Mesenchymal stem cell (in vitro differentiated cells and primary cell): Measurements from ENCODE around the gene BRCA2. TPM values are rescaled to one million over a fixed set of nuclear protein-coding genes. Genes with fewer than 3 reads are reported as not detected.

Experiments used
- DNase-seq: peaks from one replicate; pipeline ENCODE4 v3.0.0-alpha.2; 2013
- H2AFZ ChIP-seq: one replicate; pipeline ENCODE4 v1.6.1; 2013; ENCODE audit warnings: low read depth, mild to moderate bottlenecking, control low read depth, inconsistent platforms, low read length, moderate library complexity
- H2AK5ac ChIP-seq: 2 replicates; pipeline ENCODE4 v1.6.1; 2013; ENCODE audit warnings: low read length, moderate library complexity, mild to moderate bottlenecking, inconsistent platforms; ENCODE audit not compliant: severe bottlenecking
- H2BK120ac ChIP-seq: one replicate; pipeline ENCODE4 v1.6.1; 2013; ENCODE audit warnings: low read depth, mild to moderate bottlenecking, inconsistent platforms, low read length, moderate library complexity
- H2BK12ac ChIP-seq, 2 experiments: one replicate each; pipeline ENCODE4 v1.6.1; 2013; ENCODE audit warnings: inconsistent platforms in 2 of 2, low read length in 2 of 2, mild to moderate bottlenecking in 2 of 2, moderate library complexity in 2 of 2, control low read depth in 1 of 2
- H2BK15ac ChIP-seq: one replicate; pipeline ENCODE4 v1.6.1; 2013; ENCODE audit warnings: mild to moderate bottlenecking, low read depth, inconsistent platforms; ENCODE audit not compliant: poor library complexity, severe bottlenecking
- H2BK5ac ChIP-seq: 2 replicates; pipeline ENCODE4 v1.6.1; 2013; ENCODE audit warnings: low read depth, mild to moderate bottlenecking, low read length, control low read depth, inconsistent platforms; ENCODE audit not compliant: poor library complexity, severe bottlenecking
- H3K14ac ChIP-seq, 2 experiments: one replicate each; pipeline ENCODE4 v1.6.1; 2013; ENCODE audit warnings: inconsistent platforms in 2 of 2, low read length in 2 of 2, control low read depth in 1 of 2, mild to moderate bottlenecking in 1 of 2, moderate library complexity in 1 of 2
- H3K18ac ChIP-seq, 2 experiments: one replicate each; pipeline ENCODE4 v1.6.1; 2013; ENCODE audit warnings: inconsistent platforms in 2 of 2, low read length in 2 of 2, control low read depth in 1 of 2, low read depth in 1 of 2, mild to moderate bottlenecking in 1 of 2
- H3K23ac ChIP-seq, 2 experiments: one replicate each; pipeline ENCODE4 v1.6.1; 2013; ENCODE audit warnings: inconsistent platforms in 2 of 2, low read length in 2 of 2, mild to moderate bottlenecking in 2 of 2, moderate library complexity in 2 of 2, control low read depth in 1 of 2
- H3K27ac ChIP-seq: 2 replicates; pipeline ENCODE4 v1.5.1; 2013; ENCODE audit warnings: mild to moderate bottlenecking, moderate library complexity, low read length, control low read depth, inconsistent platforms; ENCODE audit not compliant: poor library complexity, severe bottlenecking
- H3K27me3 ChIP-seq, 2 experiments: 2 replicates each; pipeline versions ENCODE4 v1.6.1 to v1.7.0; 2013; ENCODE audit warnings: low read length in 2 of 2, mild to moderate bottlenecking in 2 of 2, moderate library complexity in 2 of 2, control low read depth in 1 of 2, inconsistent platforms in 1 of 2; ENCODE audit not compliant: control insufficient read depth in 1 of 2, insufficient read depth in 1 of 2
- H3K36me3 ChIP-seq, 2 experiments: 2 replicates each; pipeline versions ENCODE4 v1.6.1 to v1.7.0; 2013; ENCODE audit warnings: low read length in 2 of 2, control low read depth in 1 of 2, inconsistent platforms in 1 of 2, low read depth in 1 of 2, mild to moderate bottlenecking in 1 of 2; ENCODE audit not compliant: insufficient read depth in 2 of 2, control insufficient read depth in 1 of 2
- H3K4ac ChIP-seq, 2 experiments: one replicate each; pipeline ENCODE4 v1.6.1; 2013; ENCODE audit warnings: inconsistent platforms in 2 of 2, low read length in 2 of 2, mild to moderate bottlenecking in 2 of 2, moderate library complexity in 2 of 2, control low read depth in 1 of 2, low read depth in 1 of 2
- H3K4me1 ChIP-seq: 2 replicates; pipeline ENCODE4 v1.6.1; 2013; ENCODE audit warnings: low read depth, low read length, control low read depth; ENCODE audit not compliant: control insufficient read depth, insufficient read depth
- H3K4me2 ChIP-seq: 2 replicates; pipeline ENCODE4 v1.6.1; 2013; ENCODE audit warnings: low read length, mild to moderate bottlenecking, inconsistent platforms; ENCODE audit not compliant: poor library complexity, severe bottlenecking
- H3K4me3 ChIP-seq, 2 experiments: 2 replicates each; pipeline versions ENCODE4 v1.5.1 to v1.7.0; 2013; ENCODE audit warnings: low read length in 2 of 2, mild to moderate bottlenecking in 2 of 2, control low read depth in 1 of 2, low read depth in 1 of 2; ENCODE audit not compliant: insufficient read depth in 1 of 2
- H3K79me1 ChIP-seq: replicated peaks from 2 replicates; pipeline ENCODE4 v1.6.1; 2013; ENCODE audit warnings: mild to moderate bottlenecking, control low read depth, low read length, inconsistent platforms; ENCODE audit not compliant: poor library complexity, severe bottlenecking
- H3K9ac ChIP-seq: 2 replicates; pipeline ENCODE4 v1.7.0; 2013; ENCODE audit warnings: mild to moderate bottlenecking, low read length, moderate library complexity
- H3K9me3 ChIP-seq: 2 replicates; pipeline ENCODE4 v1.7.0; 2013; ENCODE audit warnings: mild to moderate bottlenecking, low read length; ENCODE audit not compliant: control insufficient read depth
- H4K8ac ChIP-seq: one replicate; pipeline ENCODE4 v1.6.1; 2013; ENCODE audit warnings: inconsistent platforms, mild to moderate bottlenecking, low read length, moderate library complexity
- H4K91ac ChIP-seq: one replicate; pipeline ENCODE4 v1.6.1; 2013; ENCODE audit warnings: mild to moderate bottlenecking, low read length, inconsistent platforms
- WGBS: methylation state at CpG from one replicate; pipeline ENCODE4 v1.1.7; 2013; ENCODE audit warnings: mixed read lengths; 5-methylcytosine and 5-hydroxymethylcytosine counted together
- polyA plus RNA-seq, 2 experiments: library from polyadenylated mRNA; stranded (reverse); fragments of 200-250 nt; gene quantifications; one replicate each; pipeline ENCODE4 v1.2.3, GENCODE V29; 2013

The BRCA2 gene, protein sequence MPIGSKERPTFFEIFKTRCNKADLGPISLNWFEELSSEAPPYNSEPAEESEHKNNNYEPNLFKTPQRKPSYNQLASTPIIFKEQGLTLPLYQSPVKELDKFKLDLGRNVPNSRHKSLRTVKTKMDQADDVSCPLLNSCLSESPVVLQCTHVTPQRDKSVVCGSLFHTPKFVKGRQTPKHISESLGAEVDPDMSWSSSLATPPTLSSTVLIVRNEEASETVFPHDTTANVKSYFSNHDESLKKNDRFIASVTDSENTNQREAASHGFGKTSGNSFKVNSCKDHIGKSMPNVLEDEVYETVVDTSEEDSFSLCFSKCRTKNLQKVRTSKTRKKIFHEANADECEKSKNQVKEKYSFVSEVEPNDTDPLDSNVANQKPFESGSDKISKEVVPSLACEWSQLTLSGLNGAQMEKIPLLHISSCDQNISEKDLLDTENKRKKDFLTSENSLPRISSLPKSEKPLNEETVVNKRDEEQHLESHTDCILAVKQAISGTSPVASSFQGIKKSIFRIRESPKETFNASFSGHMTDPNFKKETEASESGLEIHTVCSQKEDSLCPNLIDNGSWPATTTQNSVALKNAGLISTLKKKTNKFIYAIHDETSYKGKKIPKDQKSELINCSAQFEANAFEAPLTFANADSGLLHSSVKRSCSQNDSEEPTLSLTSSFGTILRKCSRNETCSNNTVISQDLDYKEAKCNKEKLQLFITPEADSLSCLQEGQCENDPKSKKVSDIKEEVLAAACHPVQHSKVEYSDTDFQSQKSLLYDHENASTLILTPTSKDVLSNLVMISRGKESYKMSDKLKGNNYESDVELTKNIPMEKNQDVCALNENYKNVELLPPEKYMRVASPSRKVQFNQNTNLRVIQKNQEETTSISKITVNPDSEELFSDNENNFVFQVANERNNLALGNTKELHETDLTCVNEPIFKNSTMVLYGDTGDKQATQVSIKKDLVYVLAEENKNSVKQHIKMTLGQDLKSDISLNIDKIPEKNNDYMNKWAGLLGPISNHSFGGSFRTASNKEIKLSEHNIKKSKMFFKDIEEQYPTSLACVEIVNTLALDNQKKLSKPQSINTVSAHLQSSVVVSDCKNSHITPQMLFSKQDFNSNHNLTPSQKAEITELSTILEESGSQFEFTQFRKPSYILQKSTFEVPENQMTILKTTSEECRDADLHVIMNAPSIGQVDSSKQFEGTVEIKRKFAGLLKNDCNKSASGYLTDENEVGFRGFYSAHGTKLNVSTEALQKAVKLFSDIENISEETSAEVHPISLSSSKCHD (N-terminal part only)
- polyA plus RNA-seq (2013, experiment 1 of 2) = 1.3 TPM
- 0.75 TPM for polyA plus RNA-seq (2013, experiment 2 of 2)

DNA sequence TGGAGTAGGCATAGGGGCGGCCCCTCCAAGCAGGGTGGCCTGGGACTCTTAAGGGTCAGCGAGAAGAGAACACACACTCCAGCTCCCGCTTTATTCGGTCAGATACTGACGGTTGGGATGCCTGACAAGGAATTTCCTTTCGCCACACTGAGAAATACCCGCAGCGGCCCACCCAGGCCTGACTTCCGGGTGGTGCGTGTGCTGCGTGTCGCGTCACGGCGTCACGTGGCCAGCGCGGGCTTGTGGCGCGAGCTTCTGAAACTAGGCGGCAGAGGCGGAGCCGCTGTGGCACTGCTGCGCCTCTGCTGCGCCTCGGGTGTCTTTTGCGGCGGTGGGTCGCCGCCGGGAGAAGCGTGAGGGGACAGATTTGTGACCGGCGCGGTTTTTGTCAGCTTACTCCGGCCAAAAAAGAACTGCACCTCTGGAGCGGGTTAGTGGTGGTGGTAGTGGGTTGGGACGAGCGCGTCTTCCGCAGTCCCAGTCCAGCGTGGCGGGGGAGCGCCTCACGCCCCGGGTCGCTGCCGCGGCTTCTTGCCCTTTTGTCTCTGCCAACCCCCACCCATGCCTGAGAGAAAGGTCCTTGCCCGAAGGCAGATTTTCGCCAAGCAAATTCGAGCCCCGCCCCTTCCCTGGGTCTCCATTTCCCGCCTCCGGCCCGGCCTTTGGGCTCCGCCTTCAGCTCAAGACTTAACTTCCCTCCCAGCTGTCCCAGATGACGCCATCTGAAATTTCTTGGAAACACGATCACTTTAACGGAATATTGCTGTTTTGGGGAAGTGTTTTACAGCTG is at the start of gene BRCA2, which contains the start of gene ZAR1L:
TSS of gene BRCA2 (plus strand) at position 271 of the 790 bp plus-strand sequence. CDS start 953 bp downstream, outside the sequence.
TSS of gene ZAR1L (minus strand) at position 126 of the 790 bp plus-strand sequence. CDS start 3,438 bp downstream, outside the sequence.
- H3K23ac ChIP-seq = no peak within 1 kb of the TSS
- peak within 1 kb of the TSS; percentile 62 for H2BK15ac ChIP-seq
- no peaks in the 10 kb centered on the region for H3K36me3 ChIP-seq
- no peaks in the 10 kb centered on the region for H3K9me3 ChIP-seq
- peak within 1 kb of the TSS; percentile 100 for H4K8ac ChIP-seq
- no peak within 1 kb of the TSS for H2AK5ac ChIP-seq
- peak within 1 kb of the TSS in 1 of 2 experiments; percentile 37 for H2BK12ac ChIP-seq
- H3K79me1 ChIP-seq = no peaks in the 10 kb centered on the region
- H3K18ac ChIP-seq = peak within 1 kb of the TSS; percentile 80 to 84
- peak within 1 kb of the TSS; percentile 91 for H2AFZ ChIP-seq
- peak within 1 kb of the TSS; percentile 98 for H3K9ac ChIP-seq
- no peaks in the 10 kb centered on the region for H3K27me3 ChIP-seq
- H4K91ac ChIP-seq = peak within 1 kb of the TSS; percentile 73
- no peak within 1 kb of the TSS for H2BK5ac ChIP-seq
- no peak within 1 kb of the TSS for H3K14ac ChIP-seq
- DNase-seq = peak; percentile 93
- H3K4ac ChIP-seq = peak within 1 kb of the TSS; percentile 19 to 39
- H3K4me2 ChIP-seq = peak within 1 kb of the TSS; percentile 85
- no peaks in the 10 kb centered on the region for H3K4me1 ChIP-seq
- peak within 1 kb of the TSS; percentile 78 for H3K27ac ChIP-seq
- peak within 1 kb of the TSS; percentile 88 to 90 for H3K4me3 ChIP-seq
- H2BK120ac ChIP-seq = no peak within 1 kb of the TSS
- under 1% methylated on average over 50 of the region's 60 CpGs for WGBS

DNA sequence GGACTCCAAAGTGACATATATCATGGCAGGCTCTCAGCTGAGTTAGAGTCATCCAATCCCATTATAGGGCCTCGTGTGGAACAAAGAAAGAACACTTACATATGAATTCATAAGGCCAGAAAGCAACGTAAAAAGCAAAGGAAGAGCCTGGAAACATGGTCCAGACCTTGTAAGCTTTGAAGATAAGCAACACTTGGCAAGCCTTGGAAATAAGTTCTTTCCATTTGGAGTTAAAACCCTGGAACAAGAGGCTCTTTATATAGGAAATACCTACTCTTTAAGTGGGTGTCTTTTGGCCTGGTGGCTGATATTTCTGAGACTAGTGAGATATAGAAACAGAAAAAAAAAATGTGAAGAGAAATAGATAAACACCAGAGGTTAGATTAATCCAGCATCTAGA is 49.6 kb upstream of the BRCA2 start:
- H3K9me3 ChIP-seq = no peaks in the 10 kb centered on the region
- H2AFZ ChIP-seq = no peak overlapping the region
- no peak overlapping the region for H2BK5ac ChIP-seq
- WGBS = 85% methylated on average over 2 of the region's 2 CpGs
- H3K23ac ChIP-seq = no peak overlapping the region
- H3K14ac ChIP-seq = no peak overlapping the region
- no peak overlapping the region for H2BK120ac ChIP-seq
- H2BK15ac ChIP-seq = no peak overlapping the region
- H3K4ac ChIP-seq = no peak overlapping the region
- H3K18ac ChIP-seq = no peak overlapping the region
- no peaks in the 10 kb centered on the region for H3K4me1 ChIP-seq
- H3K27ac ChIP-seq = no peak overlapping the region
- peaks cover 0 to 25% of the 10 kb centered on the region in 2 experiments for H3K36me3 ChIP-seq
- H4K8ac ChIP-seq = no peak overlapping the region
- H3K27me3 ChIP-seq = no peaks in the 10 kb centered on the region
- no peak overlapping the region for H4K91ac ChIP-seq
- no peak overlapping the region for H3K9ac ChIP-seq
- H3K79me1 ChIP-seq = no peaks in the 10 kb centered on the region
- no peak for DNase-seq
- H2BK12ac ChIP-seq = no peak overlapping the region
- H3K4me3 ChIP-seq = no peak overlapping the region
- H3K4me2 ChIP-seq = no peak overlapping the region
- no peak overlapping the region for H2AK5ac ChIP-seq

DNA sequence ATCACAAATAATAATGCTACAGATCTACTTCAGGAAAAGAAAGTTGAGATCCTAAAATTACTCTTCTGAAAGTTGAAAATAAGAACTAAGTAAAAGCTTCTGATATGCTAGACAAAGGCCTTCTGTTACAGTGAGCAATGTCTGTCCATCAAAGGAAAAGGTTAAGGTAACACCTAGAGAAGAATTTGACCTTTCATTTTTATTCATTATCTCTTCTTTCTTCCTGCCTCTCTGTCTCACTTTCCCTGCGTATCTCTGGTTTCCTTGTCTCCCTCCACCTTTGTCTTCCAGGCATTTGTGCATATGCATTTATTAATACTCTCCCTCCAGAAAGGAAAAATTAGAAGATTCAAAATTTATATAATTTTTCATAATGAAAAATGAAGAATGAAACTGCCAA is 49.2 kb upstream of the BRCA2 start:
- peaks cover 0 to 29% of the 10 kb centered on the region in 2 experiments for H3K36me3 ChIP-seq
- WGBS = 100% methylated on average over 1 of the region's 1 CpG
- H3K4ac ChIP-seq = no peak overlapping the region
- H3K9me3 ChIP-seq = no peaks in the 10 kb centered on the region
- no peak overlapping the region for H3K9ac ChIP-seq
- H3K14ac ChIP-seq = no peak overlapping the region
- no peaks in the 10 kb centered on the region for H3K79me1 ChIP-seq
- H3K4me3 ChIP-seq = no peak overlapping the region
- H4K91ac ChIP-seq = no peak overlapping the region
- no peak overlapping the region for H2BK15ac ChIP-seq
- no peak overlapping the region for H3K4me2 ChIP-seq
- H3K27ac ChIP-seq = no peak overlapping the region
- no peaks in the 10 kb centered on the region for H3K4me1 ChIP-seq
- H3K18ac ChIP-seq = no peak overlapping the region
- no peak overlapping the region for H2AK5ac ChIP-seq
- no peak overlapping the region for H2BK12ac ChIP-seq
- no peak for DNase-seq
- no peak overlapping the region for H3K23ac ChIP-seq
- H4K8ac ChIP-seq = no peak overlapping the region
- no peak overlapping the region for H2AFZ ChIP-seq
- no peak overlapping the region for H2BK5ac ChIP-seq
- no peaks in the 10 kb centered on the region for H3K27me3 ChIP-seq
- no peak overlapping the region for H2BK120ac ChIP-seq
